ENCODE data around the gene PIAS1.

The PIAS1 gene

GRCh38 chr15:68106656-68107055 is 52.5 kb downstream of the PIAS1 start:
- Histone ChIP-seq H3K4me3 (ENCODE audit: low read length) (no peak overlapping the region), H3K36me3 (replicated peaks; ENCODE audit: insufficient read depth, low read length) (0 out of 2 replicates have a peak, but pooled peaks cover 5% of the 10 kb centered on the region), H3K27me3 (replicated peaks; ENCODE audit: insufficient read depth, low read length) (no peaks in the 10 kb centered on the region), H3K4me1 (ENCODE audit: low read length) (peaks cover 62% of the 10 kb centered on the region), H3K27ac (ENCODE audit: low read length) (peak overlapping the region; percentile 23; the same call in 1 of the 2 replicates), H3K4me2 (ENCODE audit: low read depth, low read length) (peak overlapping the region; percentile 6; the same call in 1 of the 2 replicates), H3K9me2 (replicated peaks; ENCODE audit: insufficient read depth, low read length) (no peaks in the 10 kb centered on the region), H2AFZ (ENCODE audit: low read length) (no peak overlapping the region), H3K9me3 (replicated peaks; ENCODE audit: insufficient read depth, low read length) (no peaks in the 10 kb centered on the region), H3K79me2 (ENCODE audit: low read length) (peaks cover 98% of the 10 kb centered on the region), H3F3A (ENCODE audit: insufficient read depth, low read length) (no peaks in the 10 kb centered on the region; the same call in 1 of the 2 replicates), H3K9ac (ENCODE audit: low read length) (no peak overlapping the region), H4K20me1 (ENCODE audit: insufficient read depth, low read length) (no peaks in the 10 kb centered on the region)
- TF ChIP-seq EZH2 (optimal IDR thresholded peaks at IDR 0.05; ENCODE audit: low read depth, low read length) (no peak), CTCF (IDR thresholded peaks at IDR 0.05; ENCODE audit: low read length) (no peak), EZH2phosphoT487 (IDR thresholded peaks at IDR 0.05; ENCODE audit: low read length) (no peak)
- DNase-seq: no peak

GRCh38 chr15:68107142-68107541 is 53.0 kb downstream of the PIAS1 start:
- no peaks in the 10 kb centered on the region for H3K9me2 ChIP-seq (replicated peaks; ENCODE audit: insufficient read depth, low read length)
- H3K9me3 ChIP-seq (replicated peaks; ENCODE audit: insufficient read depth, low read length): no peaks in the 10 kb centered on the region
- H2AFZ ChIP-seq (ENCODE audit: low read length): no peak overlapping the region
- H3K4me3 ChIP-seq (ENCODE audit: low read length): no peak overlapping the region
- 0 out of 2 replicates have a peak, but pooled peaks cover 5% of the 10 kb centered on the region for H3K36me3 ChIP-seq (replicated peaks; ENCODE audit: insufficient read depth, low read length)
- TF ChIP-seq EZH2phosphoT487 (IDR thresholded peaks at IDR 0.05; ENCODE audit: low read length) (no peak), EZH2 (optimal IDR thresholded peaks at IDR 0.05; ENCODE audit: low read depth, low read length) (no peak), CTCF (IDR thresholded peaks at IDR 0.05; ENCODE audit: low read length) (no peak)
- H3K9ac ChIP-seq (ENCODE audit: low read length): no peak overlapping the region
- no peaks in the 10 kb centered on the region; the same call in 1 of the 2 replicates for H3F3A ChIP-seq (ENCODE audit: insufficient read depth, low read length)
- peak overlapping the region; percentile 6; the same call in 1 of the 2 replicates for H3K4me2 ChIP-seq (ENCODE audit: low read depth, low read length)
- no peaks in the 10 kb centered on the region for H3K27me3 ChIP-seq (replicated peaks; ENCODE audit: insufficient read depth, low read length)
- H4K20me1 ChIP-seq (ENCODE audit: insufficient read depth, low read length): no peaks in the 10 kb centered on the region
- H3K4me1 ChIP-seq (ENCODE audit: low read length): peaks cover 62% of the 10 kb centered on the region
- no peak for DNase-seq
- peaks cover 98% of the 10 kb centered on the region for H3K79me2 ChIP-seq (ENCODE audit: low read length)
- H3K27ac ChIP-seq (ENCODE audit: low read length): no peak overlapping the region

GRCh38 chr15:68112706-68113105 is 58.6 kb downstream of the PIAS1 start:
- TF ChIP-seq EZH2phosphoT487 (IDR thresholded peaks at IDR 0.05; ENCODE audit: low read length) (no peak), CTCF (IDR thresholded peaks at IDR 0.05; ENCODE audit: low read length) (no peak), EZH2 (optimal IDR thresholded peaks at IDR 0.05; ENCODE audit: low read depth, low read length) (no peak)
- Histone ChIP-seq H3K27me3 (replicated peaks; ENCODE audit: insufficient read depth, low read length) (no peaks in the 10 kb centered on the region), H3K4me3 (ENCODE audit: low read length) (no peak overlapping the region), H3K4me1 (ENCODE audit: low read length) (peaks cover 75% of the 10 kb centered on the region), H3K27ac (ENCODE audit: low read length) (no peak overlapping the region), H3K4me2 (ENCODE audit: low read depth, low read length) (peak overlapping the region; percentile 74), H2AFZ (ENCODE audit: low read length) (no peak overlapping the region), H3K79me2 (ENCODE audit: low read length) (peaks cover 100% of the 10 kb centered on the region), H3K9ac (ENCODE audit: low read length) (no peak overlapping the region), H3K9me3 (replicated peaks; ENCODE audit: insufficient read depth, low read length) (no peaks in the 10 kb centered on the region), H4K20me1 (ENCODE audit: insufficient read depth, low read length) (no peaks in the 10 kb centered on the region), H3K36me3 (replicated peaks; ENCODE audit: insufficient read depth, low read length) (no peaks in the 10 kb centered on the region), H3F3A (ENCODE audit: insufficient read depth, low read length) (peaks cover 22% of the 10 kb centered on the region), H3K9me2 (replicated peaks; ENCODE audit: insufficient read depth, low read length) (no peaks in the 10 kb centered on the region)
- DNase-seq: no peak
